Hepatocyte (in vitro differentiated cells): ENCODE results near the gene ZMYND12.

Experiments
- CTCF ChIP-seq: fragments of 200-600 bp; sonication (generic); IDR thresholded peaks from 2 replicates; pipeline ENCODE4 v1.5.1; 2016; ENCODE audit warnings: antibody characterized with exemption, mild to moderate bottlenecking; ENCODE audit not compliant: poor library complexity
- EZH2 ChIP-seq: fragments of 200-600 bp; sonication (generic); IDR thresholded peaks from 2 replicates; pipeline ENCODE4 v1.6.1; 2016; ENCODE audit warnings: antibody characterized with exemption, mild to moderate bottlenecking, borderline replicate concordance
- EZH2phosphoT487 ChIP-seq: fragments of 200-600 bp; sonication (generic); IDR thresholded peaks from one replicate; pipeline ENCODE4 v1.6.1; 2018; ENCODE audit warnings: antibody characterized with exemption, mild to moderate bottlenecking, low read depth, moderate library complexity; ENCODE audit not compliant: unreplicated experiment, severe bottlenecking

- TF ChIP-seq EZH2 (no peak), CTCF (no peak), EZH2phosphoT487 (no peak)
These were observed 900 bp upstream of the ZMYND12 start for GRCh38 chr1:42456754-42457089.
